Ovary (tissue), 3 donors: ENCODE results near the gene CAMTA1.

ENCODE experiments used
- CTCF ChIP-seq, 3 donors: fragments of 450-650 bp in 2 of 3; fragments of 200-600 bp in 1 of 3; IDR thresholded peaks; one replicate each; pipeline versions ENCODE4 v1.5.1 to v1.8.0; 2016 to 2022; ENCODE audit warnings: antibody characterized with exemption in 3 of 3, mild to moderate bottlenecking in 1 of 3
- EP300 ChIP-seq: sonication (generic); formaldehyde crosslinking; IDR thresholded peaks from one replicate; pipeline ENCODE4 v1.6.1; 2017; ENCODE audit warnings: antibody characterized with exemption
- donor health status: DM: no; HTN: no; CAD: no.

- TF ChIP-seq CTCF (IDR thresholded peaks at IDR 0.05) (no peak), EP300 (no peak)
These were observed 501.8 kb downstream of the CAMTA1 start for GRCh38 chr1:7287013-7287412.
